H7 (cell line): ENCODE measurements around the gene MLLT3. TPM values are rescaled to one million over a fixed set of nuclear protein-coding genes. Genes with fewer than 3 reads are reported as not detected.

Source experiments
- DNase-seq: peaks from one replicate; pipeline ENCODE4 v3.0.0; 2012
- H3K27me3 ChIP-seq: 2 replicates; pipeline ENCODE4 v1.6.0; 2011; ENCODE audit warnings: mild to moderate bottlenecking, low read length; ENCODE audit not compliant: control insufficient read depth, insufficient read depth
- H3K36me3 ChIP-seq: replicated peaks from 2 replicates; pipeline ENCODE4 v1.5.1; 2011; ENCODE audit warnings: low read length; ENCODE audit not compliant: control insufficient read depth, insufficient read depth
- H3K4me3 ChIP-seq: 2 replicates; pipeline ENCODE4 v1.5.1; 2011; ENCODE audit warnings: low read depth, mild to moderate bottlenecking, control low read depth, low read length, moderate library complexity; ENCODE audit not compliant: insufficient read depth
- total RNA-seq: library from RNA; depleted of rRNA; stranded (reverse); fragments of >200 nt; shearing (Covaris generic); gene quantifications from 2 replicates; pipeline ENCODE4 v1.2.3, GENCODE V29; 2014

MLLT3 gene
- total RNA-seq, 1 experiment from 2014 or later, result 4.3 TPM

- Histone ChIP-seq H3K36me3 (no peaks in the 10 kb centered on the region), H3K27me3 (no peaks in the 10 kb centered on the region; the same call in 1 of the 2 replicates), H3K4me3 (no peak overlapping the region)
- DNase-seq, result no peak
These were observed 308.9 kb downstream of the MLLT3 start for GRCh38 chr9:20313415-20313814.

GRCh38 chr9:20312732-20313131, 309.6 kb downstream of the MLLT3 start:
- no peaks in the 10 kb centered on the region; the same call in 1 of the 2 replicates for H3K27me3 ChIP-seq
- no peak overlapping the region for H3K4me3 ChIP-seq
- no peak for DNase-seq
- no peaks in the 10 kb centered on the region for H3K36me3 ChIP-seq

- H3K27me3 ChIP-seq, result no peaks in the 10 kb centered on the region; the same call in 1 of the 2 replicates
- no peak overlapping the region for H3K4me3 ChIP-seq
- no peak for DNase-seq
- H3K36me3 ChIP-seq, result no peaks in the 10 kb centered on the region
These were observed 312.3 kb downstream of the MLLT3 start for GRCh38 chr9:20310024-20310423.

- Histone ChIP-seq H3K4me3 (no peak overlapping the region), H3K27me3 (no peaks in the 10 kb centered on the region; the same call in 1 of the 2 replicates), H3K36me3 (no peaks in the 10 kb centered on the region)
- no peak for DNase-seq
These were observed 313.2 kb downstream of the MLLT3 start for GRCh38 chr9:20309124-20309523.

- Histone ChIP-seq H3K36me3 (no peaks in the 10 kb centered on the region), H3K27me3 (no peaks in the 10 kb centered on the region; the same call in 1 of the 2 replicates), H3K4me3 (no peak overlapping the region)
- peak; percentile 47 for DNase-seq
These were observed 314.7 kb downstream of the MLLT3 start for GRCh38 chr9:20307621-20308020.

- no peaks in the 10 kb centered on the region for H3K36me3 ChIP-seq
- DNase-seq, result no peak
- H3K27me3 ChIP-seq, result no peaks in the 10 kb centered on the region; the same call in 1 of the 2 replicates
- H3K4me3 ChIP-seq, result no peak overlapping the region
These were observed 316.8 kb downstream of the MLLT3 start for GRCh38 chr9:20305452-20305851.

- H3K27me3 ChIP-seq, result no peaks in the 10 kb centered on the region
- H3K36me3 ChIP-seq, result no peaks in the 10 kb centered on the region
- DNase-seq, result peak; percentile 46
- H3K4me3 ChIP-seq, result no peak overlapping the region
These were observed 318.3 kb downstream of the MLLT3 start for GRCh38 chr9:20303996-20304395.

GRCh38 chr9:20303066-20303465, 319.2 kb downstream of the MLLT3 start:
- DNase-seq, result peak; percentile 61
- no peak overlapping the region for H3K4me3 ChIP-seq
- no peaks in the 10 kb centered on the region for H3K27me3 ChIP-seq
- no peaks in the 10 kb centered on the region for H3K36me3 ChIP-seq

- no peaks in the 10 kb centered on the region for H3K27me3 ChIP-seq
- no peaks in the 10 kb centered on the region for H3K36me3 ChIP-seq
- DNase-seq, result peak; percentile 22
- no peak overlapping the region for H3K4me3 ChIP-seq
These were observed 320.1 kb downstream of the MLLT3 start for GRCh38 chr9:20302197-20302596.

GRCh38 chr9:20300430-20301115, 321.7 kb downstream of the MLLT3 start:
- H3K4me3 ChIP-seq, result no peak overlapping the region
- H3K27me3 ChIP-seq, result no peaks in the 10 kb centered on the region
- DNase-seq, result no peak
- H3K36me3 ChIP-seq, result no peaks in the 10 kb centered on the region

GRCh38 chr9:20297646-20298084, 324.6 kb downstream of the MLLT3 start:
- Histone ChIP-seq H3K36me3 (no peaks in the 10 kb centered on the region), H3K4me3 (no peak overlapping the region), H3K27me3 (no peaks in the 10 kb centered on the region)
- no peak for DNase-seq

GRCh38 chr9:20295555-20295954, 326.7 kb downstream of the MLLT3 start:
- no peaks in the 10 kb centered on the region for H3K27me3 ChIP-seq
- no peak overlapping the region for H3K4me3 ChIP-seq
- no peaks in the 10 kb centered on the region for H3K36me3 ChIP-seq
- no peak for DNase-seq

- no peaks in the 10 kb centered on the region for H3K36me3 ChIP-seq
- no peak overlapping the region for H3K4me3 ChIP-seq
- DNase-seq, result no peak
- no peaks in the 10 kb centered on the region for H3K27me3 ChIP-seq
These were observed 328.1 kb downstream of the MLLT3 start for GRCh38 chr9:20294046-20294750.

GRCh38 chr9:20292002-20292401, 330.3 kb downstream of the MLLT3 start:
- Histone ChIP-seq H3K27me3 (no peaks in the 10 kb centered on the region), H3K36me3 (no peaks in the 10 kb centered on the region), H3K4me3 (no peak overlapping the region)
- DNase-seq, result peak; percentile 25
